SK-N-SH treated with all-trans-retinoic acid at 6 μM for 48 hours (cell line): ENCODE results near the gene TNFRSF1A.

Experiments
- ATAC-seq: fragments of 200-7000 bp; cut with Tn5 transposase; 3 replicates; pipeline ENCODE4 v1.9.1; 2020; ENCODE audit warnings: mild to moderate bottlenecking, moderate library complexity
- ARNTL ChIP-seq: fragments of 450-650 bp; formaldehyde crosslinking; IDR thresholded peaks from 2 replicates; pipeline ENCODE4 v1.5.0; 2020; ENCODE audit warnings: low read depth, mild to moderate bottlenecking, moderate library complexity, borderline replicate concordance
- BACH2 ChIP-seq: fragments of 250-450 bp; sonication (Bioruptor Pico); IDR thresholded peaks from 2 replicates; pipeline ENCODE4 v1.9.0; 2021; ENCODE audit warnings: mild to moderate bottlenecking, borderline replicate concordance
- CREB5 ChIP-seq: fragments of 250-450 bp; sonication (Bioruptor Pico); IDR thresholded peaks from 2 replicates; pipeline ENCODE4 v1.5.1; 2020; ENCODE audit warnings: low read depth, mild to moderate bottlenecking, moderate library complexity
- CSDC2 ChIP-seq: fragments of 250-450 bp; sonication (Bioruptor Pico); IDR thresholded peaks from 2 replicates; pipeline ENCODE4 v1.5.0; 2020; ENCODE audit warnings: mild to moderate bottlenecking, moderate library complexity
- CSRNP3 ChIP-seq: fragments of 250-450 bp; sonication (Bioruptor Pico); IDR thresholded peaks from 2 replicates; pipeline ENCODE4 v1.5.1; 2021; ENCODE audit warnings: mild to moderate bottlenecking, moderate library complexity
- GLIS3 ChIP-seq: fragments of 250-450 bp; sonication (Bioruptor Pico); IDR thresholded peaks from 2 replicates; pipeline ENCODE4 v1.5.0; 2020; ENCODE audit warnings: mild to moderate bottlenecking, moderate library complexity
- ISL1 ChIP-seq: fragments of 250-450 bp; sonication (Bioruptor Pico); IDR thresholded peaks from 2 replicates; pipeline ENCODE4 v2.1.2; 2022; ENCODE audit warnings: mild to moderate bottlenecking, moderate library complexity
- OSR1 ChIP-seq: fragments of 250-450 bp; sonication (Bioruptor Pico); IDR thresholded peaks from 2 replicates; pipeline ENCODE4 v1.8.0; 2022; ENCODE audit warnings: moderate library complexity, mild to moderate bottlenecking, inconsistent platforms
- PATZ1 ChIP-seq: fragments of 250-450 bp; sonication (Bioruptor Pico); IDR thresholded peaks from 2 replicates; pipeline ENCODE4 v1.8.0; 2020; ENCODE audit warnings: mild to moderate bottlenecking, moderate library complexity, borderline replicate concordance
- PPARA ChIP-seq: fragments of 250-450 bp; sonication (Bioruptor Pico); IDR thresholded peaks from 2 replicates; pipeline ENCODE4 v1.5.0; 2020; ENCODE audit warnings: mild to moderate bottlenecking, borderline replicate concordance
- RARB ChIP-seq: fragments of 250-450 bp; sonication (Bioruptor Pico); IDR thresholded peaks from 2 replicates; pipeline ENCODE4 v1.8.0; 2021; ENCODE audit warnings: mild to moderate bottlenecking, moderate library complexity
- SNAI2 ChIP-seq: fragments of 250-450 bp; sonication (Bioruptor Pico); IDR thresholded peaks from 2 replicates; pipeline ENCODE4 v1.5.0; 2020; ENCODE audit warnings: mild to moderate bottlenecking, moderate library complexity
- TCF4 ChIP-seq: fragments of 250-450 bp; sonication (Bioruptor Pico); IDR thresholded peaks from 2 replicates; pipeline ENCODE4 v1.8.0; 2021; ENCODE audit warnings: mild to moderate bottlenecking, moderate library complexity, borderline replicate concordance
- TOX ChIP-seq: fragments of 250-450 bp; sonication (Bioruptor Pico); IDR thresholded peaks from 2 replicates; pipeline ENCODE4 v1.8.0; 2021; ENCODE audit warnings: mild to moderate bottlenecking, moderate library complexity, borderline replicate concordance
- ZFP3 ChIP-seq: fragments of 250-450 bp; sonication (Bioruptor Pico); IDR thresholded peaks from 2 replicates; pipeline ENCODE4 v1.5.0; 2020; ENCODE audit warnings: mild to moderate bottlenecking, moderate library complexity
- ZFP30 ChIP-seq: fragments of 450-650 bp; formaldehyde crosslinking; IDR thresholded peaks from 2 replicates; pipeline ENCODE4 v1.5.0; 2022; ENCODE audit warnings: mild to moderate bottlenecking, moderate library complexity
- ZNF565 ChIP-seq: fragments of 450-650 bp; formaldehyde crosslinking; conservative IDR thresholded peaks from 2 replicates; pipeline ENCODE4 v1.5.0; 2020; ENCODE audit warnings: low read depth, mild to moderate bottlenecking, moderate library complexity
- ZNF70 ChIP-seq: fragments of 450-650 bp; formaldehyde crosslinking; IDR thresholded peaks from 2 replicates; pipeline ENCODE4 v1.5.0; 2020; ENCODE audit warnings: mild to moderate bottlenecking, moderate library complexity
- TF ChIP-seq, protein P1 (sequence below): fragments of 250-450 bp; sonication (Bioruptor Pico); IDR thresholded peaks from 2 replicates; pipeline ENCODE4 v1.8.0; 2021; ENCODE audit warnings: low read depth, mild to moderate bottlenecking, moderate library complexity, borderline replicate concordance
- TF ChIP-seq, protein P2 (sequence below): fragments of 250-450 bp; sonication (Bioruptor Pico); IDR thresholded peaks from 2 replicates; pipeline ENCODE4 v1.5.0; 2020; ENCODE audit warnings: mild to moderate bottlenecking, moderate library complexity

Gene TNFRSF1A

GRCh38 chr12:6354495-6355393, 12.9 kb upstream of the TNFRSF1A start:
- TF ChIP-seq ZNF70, result no peak
- TF ChIP-seq RARB, result no peak
- TF ChIP-seq PPARA, result no peak
- TF ChIP-seq CREB5, result no peak
- TF ChIP-seq, protein P1, sequence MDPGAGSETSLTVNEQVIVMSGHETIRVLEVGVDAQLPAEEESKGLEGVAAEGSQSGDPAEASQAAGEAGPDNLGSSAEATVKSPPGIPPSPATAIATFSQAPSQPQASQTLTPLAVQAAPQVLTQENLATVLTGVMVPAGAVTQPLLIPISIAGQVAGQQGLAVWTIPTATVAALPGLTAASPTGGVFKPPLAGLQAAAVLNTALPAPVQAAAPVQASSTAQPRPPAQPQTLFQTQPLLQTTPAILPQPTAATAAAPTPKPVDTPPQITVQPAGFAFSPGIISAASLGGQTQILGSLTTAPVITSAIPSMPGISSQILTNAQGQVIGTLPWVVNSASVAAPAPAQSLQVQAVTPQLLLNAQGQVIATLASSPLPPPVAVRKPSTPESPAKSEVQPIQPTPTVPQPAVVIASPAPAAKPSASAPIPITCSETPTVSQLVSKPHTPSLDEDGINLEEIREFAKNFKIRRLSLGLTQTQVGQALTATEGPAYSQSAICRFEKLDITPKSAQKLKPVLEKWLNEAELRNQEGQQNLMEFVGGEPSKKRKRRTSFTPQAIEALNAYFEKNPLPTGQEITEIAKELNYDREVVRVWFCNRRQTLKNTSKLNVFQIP (CRISPR knock-in tag), result no peak
- TF ChIP-seq ARNTL (CRISPR knock-in tag), result no peak
- TF ChIP-seq CSRNP3, result no peak
- no peak for TF ChIP-seq OSR1 (CRISPR knock-in tag)
- no peak for TF ChIP-seq ZNF565 (CRISPR knock-in tag)
- TF ChIP-seq GLIS3 (CRISPR knock-in tag), result no peak
- no peak for TF ChIP-seq TOX (CRISPR knock-in tag)
- no peak for ATAC-seq

DNA sequence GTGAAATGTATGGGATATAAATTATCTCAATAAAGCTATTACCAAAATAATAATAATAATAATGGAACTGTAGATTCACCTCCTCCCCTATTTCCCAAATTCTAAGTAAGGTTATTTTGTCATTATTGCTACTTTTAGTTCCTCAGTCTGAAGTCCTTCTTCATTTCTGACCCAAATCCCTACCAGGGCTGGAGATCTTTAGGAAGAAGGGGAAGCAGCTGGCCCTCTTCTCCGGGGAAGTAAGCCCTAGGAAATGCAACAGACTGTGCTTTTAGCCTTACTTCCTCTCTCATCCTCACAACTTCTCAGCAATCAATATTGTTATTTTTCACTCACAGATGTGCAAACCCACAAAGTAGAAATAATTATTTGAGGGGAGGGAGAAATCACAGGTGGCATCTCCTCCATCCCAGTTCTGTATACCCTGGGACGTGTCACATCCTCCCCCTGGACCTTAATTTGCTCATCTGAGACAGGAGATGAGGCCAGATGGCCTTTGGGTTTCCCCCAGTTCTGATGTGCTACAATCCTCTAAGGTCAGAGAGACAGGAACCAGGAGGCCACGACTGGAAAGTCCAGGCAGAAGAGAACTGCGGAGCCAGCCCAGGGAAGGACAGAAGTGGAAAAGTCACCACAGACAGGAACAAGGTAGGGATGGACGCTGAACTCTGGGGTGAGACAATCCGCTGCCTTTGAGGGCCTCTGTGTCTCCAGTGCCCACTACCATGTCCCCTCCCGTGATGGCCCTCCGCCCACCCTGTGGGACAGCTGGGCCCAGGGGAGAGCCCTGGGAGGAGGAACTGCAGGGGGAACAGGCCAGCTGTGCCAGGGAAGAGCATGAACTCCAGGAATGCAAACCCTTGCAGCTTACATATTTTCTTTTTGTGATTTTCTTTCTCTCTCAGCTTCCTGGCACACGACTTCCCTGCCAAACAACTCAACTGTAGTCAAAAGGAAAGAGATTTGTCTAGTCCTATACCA, 10.6 kb upstream of the TNFRSF1A start:
- peak; percentile 60 for ATAC-seq
- TF ChIP-seq TCF4 (CRISPR knock-in tag) (no peak), TOX (CRISPR knock-in tag) (no peak), CREB5 (no peak), ARNTL (CRISPR knock-in tag) (no peak), ZNF70 (no peak), PATZ1 (CRISPR knock-in tag) (no peak), ZFP3 (CRISPR knock-in tag) (no peak), RARB (no peak), BACH2 (CRISPR knock-in tag) (no peak), PPARA (no peak), ISL1 (CRISPR knock-in tag) (no peak), SNAI2 (CRISPR knock-in tag) (no peak), GLIS3 (CRISPR knock-in tag) (no peak), ZFP30 (CRISPR knock-in tag) (no peak), ZNF565 (CRISPR knock-in tag) (no peak), CSRNP3 (no peak), CSDC2 (CRISPR knock-in tag) (no peak)
- TF ChIP-seq, protein P1 (CRISPR knock-in tag), result no peak
- TF ChIP-seq, protein P2, sequence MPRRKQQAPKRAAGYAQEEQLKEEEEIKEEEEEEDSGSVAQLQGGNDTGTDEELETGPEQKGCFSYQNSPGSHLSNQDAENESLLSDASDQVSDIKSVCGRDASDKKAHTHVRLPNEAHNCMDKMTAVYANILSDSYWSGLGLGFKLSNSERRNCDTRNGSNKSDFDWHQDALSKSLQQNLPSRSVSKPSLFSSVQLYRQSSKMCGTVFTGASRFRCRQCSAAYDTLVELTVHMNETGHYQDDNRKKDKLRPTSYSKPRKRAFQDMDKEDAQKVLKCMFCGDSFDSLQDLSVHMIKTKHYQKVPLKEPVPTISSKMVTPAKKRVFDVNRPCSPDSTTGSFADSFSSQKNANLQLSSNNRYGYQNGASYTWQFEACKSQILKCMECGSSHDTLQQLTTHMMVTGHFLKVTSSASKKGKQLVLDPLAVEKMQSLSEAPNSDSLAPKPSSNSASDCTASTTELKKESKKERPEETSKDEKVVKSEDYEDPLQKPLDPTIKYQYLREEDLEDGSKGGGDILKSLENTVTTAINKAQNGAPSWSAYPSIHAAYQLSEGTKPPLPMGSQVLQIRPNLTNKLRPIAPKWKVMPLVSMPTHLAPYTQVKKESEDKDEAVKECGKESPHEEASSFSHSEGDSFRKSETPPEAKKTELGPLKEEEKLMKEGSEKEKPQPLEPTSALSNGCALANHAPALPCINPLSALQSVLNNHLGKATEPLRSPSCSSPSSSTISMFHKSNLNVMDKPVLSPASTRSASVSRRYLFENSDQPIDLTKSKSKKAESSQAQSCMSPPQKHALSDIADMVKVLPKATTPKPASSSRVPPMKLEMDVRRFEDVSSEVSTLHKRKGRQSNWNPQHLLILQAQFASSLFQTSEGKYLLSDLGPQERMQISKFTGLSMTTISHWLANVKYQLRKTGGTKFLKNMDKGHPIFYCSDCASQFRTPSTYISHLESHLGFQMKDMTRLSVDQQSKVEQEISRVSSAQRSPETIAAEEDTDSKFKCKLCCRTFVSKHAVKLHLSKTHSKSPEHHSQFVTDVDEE, result no peak
